Activated CD8-positive, alpha-beta T cell treated with anti-CD3 and anti-CD28 coated beads for 36 hours (primary cell): ENCODE results near the gene LYPD1. TPM values are rescaled to one million over a fixed set of nuclear protein-coding genes. Genes with fewer than 3 reads are reported as not detected.
"Not testable (repeated sequence)": the region's sequence is repeated elsewhere in the genome, so short reads cannot be mapped to it uniquely, and the experiment has no call there.

Source experiments
- ATAC-seq: fragments of 200-7000 bp; cut with Tn5 transposase; one replicate; pipeline ENCODE4 v1.10.0; 2021; ENCODE audit warnings: mild to moderate bottlenecking, moderate library complexity
- CTCF ChIA-PET: fragments of 350-600 bp; sonication (Branson Sonifier 250); formaldehyde crosslinking; loops from one replicate; lab custom pipeline; 2021; ENCODE audit warnings: antibody characterized with exemption; lab: Charles Lee
- POLR2A ChIA-PET: fragments of 350-600 bp; sonication (Branson Sonifier 250); formaldehyde crosslinking; loops from one replicate; lab custom pipeline; 2021; ENCODE audit warnings: antibody characterized with exemption; lab: Charles Lee
- DNase-seq: peaks from one replicate; pipeline ENCODE4 v3.0.0-alpha.2; 2020
- H3K27ac Mint-ChIP-seq: one replicate; pipeline ENCODE4 v1.8.0; 2021; ENCODE audit warnings: mild to moderate bottlenecking, mixed read lengths
- H3K27me3 Mint-ChIP-seq: one replicate; pipeline ENCODE4 v1.8.0; 2021; ENCODE audit warnings: mixed read lengths
- H3K36me3 Mint-ChIP-seq: one replicate; pipeline ENCODE4 v1.8.0; 2021; ENCODE audit warnings: low read depth, mixed read lengths
- H3K4me1 Mint-ChIP-seq: one replicate; pipeline ENCODE4 v1.8.0; 2021; ENCODE audit warnings: low read depth, mixed read lengths
- H3K4me3 Mint-ChIP-seq: one replicate; pipeline ENCODE4 v1.8.0; 2021; ENCODE audit warnings: mild to moderate bottlenecking, moderate library complexity, mixed read lengths
- H3K9me3 Mint-ChIP-seq: one replicate; pipeline ENCODE4 v1.8.0; 2021; ENCODE audit warnings: mixed read lengths
- CTCF ChIP-seq: fragments of 200-600 bp; IDR thresholded peaks from one replicate; pipeline ENCODE4 v1.8.0; 2022; ENCODE audit warnings: antibody characterized with exemption, mild to moderate bottlenecking
- intact Hi-C: fragments of 100-400 bp; cut with micrococcal nuclease; formaldehyde crosslinking; loops from one replicate; pipeline ENCODE4 v1.10.0; 2022
- total RNA-seq, 2 experiments: library from RNA; stranded (reverse); gene quantifications; one replicate each; pipeline ENCODE4 v1.2.3, GENCODE V29; 2021

LYPD1 gene
- total RNA-seq, 2 experiments from 2014 or later: not detected

DNA sequence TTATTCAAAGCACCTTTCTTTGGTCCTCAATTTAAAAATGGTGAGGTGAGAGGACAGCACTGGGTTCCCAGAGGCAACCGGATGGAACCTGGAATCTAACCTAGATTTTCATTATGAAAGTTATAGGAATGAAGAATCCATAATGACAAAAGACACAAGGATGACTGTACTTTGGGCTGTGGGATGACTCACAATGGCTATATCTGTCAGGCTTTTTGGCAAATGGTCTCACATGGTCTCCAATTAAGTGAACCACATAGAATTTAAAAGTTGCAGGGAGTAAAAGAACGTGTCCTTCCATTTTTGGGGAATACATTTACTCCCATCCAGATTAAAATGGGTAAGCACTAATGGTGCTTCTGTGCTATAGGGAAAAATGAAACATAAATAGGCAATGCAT lies 31.8 kb upstream of the LYPD1 start:
- Mint-ChIP-seq H3K36me3 (no peaks in the 10 kb centered on the region), H3K27ac (no peak overlapping the region), H3K4me3 (no peak overlapping the region), H3K4me1 (no peaks in the 10 kb centered on the region), H3K27me3 (no peaks in the 10 kb centered on the region), H3K9me3 (no peaks in the 10 kb centered on the region)
- POLR2A ChIA-PET: no interaction called here
- ATAC-seq (no peak), DNase-seq (no peak)
- intact Hi-C loops: no loop called here
- CTCF ChIA-PET: no interaction called here
- TF ChIP-seq CTCF: no peak

- POLR2A ChIA-PET: not testable (repeated sequence)
These were observed 29.8 kb upstream of the LYPD1 start for GRCh38 chr2:132699802-132700201.

GRCh38 chr2:132698347-132698746 lies 28.3 kb upstream of the LYPD1 start:
- intact Hi-C loops, POLR2A ChIA-PET: not testable (repeated sequence)

More at GRCh38 chr2:132699802-132700201, 29.8 kb upstream of the LYPD1 start:
- H3K9me3 Mint-ChIP-seq, CTCF ChIA-PET, H3K27ac Mint-ChIP-seq, intact Hi-C loops, ATAC-seq, H3K36me3 Mint-ChIP-seq, H3K4me1 Mint-ChIP-seq, H3K4me3 Mint-ChIP-seq, H3K27me3 Mint-ChIP-seq, DNase-seq: not testable (repeated sequence)

DNA sequence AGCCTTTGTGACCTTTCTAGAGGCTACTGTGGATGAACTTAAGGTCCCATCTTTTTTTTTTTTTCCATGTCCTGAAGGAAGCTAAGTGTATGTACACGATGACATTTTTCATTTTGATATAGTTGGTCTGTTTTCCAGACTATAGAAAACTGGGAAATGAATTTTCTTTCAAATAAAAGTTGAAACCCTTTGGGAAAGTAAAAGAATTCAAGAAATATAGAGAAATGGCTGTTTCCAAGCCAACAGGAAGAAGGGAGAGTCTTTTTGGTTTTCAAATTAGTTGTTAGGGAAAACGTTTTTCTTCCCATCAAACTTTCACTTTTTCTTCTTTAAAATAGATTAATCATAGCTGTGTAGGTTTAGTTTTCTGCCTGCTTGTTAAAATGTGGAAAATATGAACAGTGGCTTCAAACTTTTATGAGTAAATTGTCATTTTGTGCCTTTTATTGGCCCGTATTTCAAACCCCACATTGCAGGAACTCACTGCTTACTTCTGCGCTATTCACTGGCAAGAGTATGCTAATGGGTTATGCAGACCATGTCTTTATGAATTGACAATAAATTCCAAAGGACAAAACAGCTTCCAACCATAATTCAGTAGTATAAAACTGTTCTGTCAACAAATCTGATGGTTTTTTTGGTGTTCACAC lies 27.7 kb upstream of the LYPD1 start:
- intact Hi-C loops: no loop called here
- H3K27ac Mint-ChIP-seq: no peak overlapping the region
- H3K4me3 Mint-ChIP-seq: no peak overlapping the region
- no peaks in the 10 kb centered on the region for H3K4me1 Mint-ChIP-seq
- H3K36me3 Mint-ChIP-seq: no peaks in the 10 kb centered on the region
- DNase-seq (no peak), ATAC-seq (no peak)
- POLR2A ChIA-PET: no interaction called here
- TF ChIP-seq CTCF: no peak
- no peaks in the 10 kb centered on the region for H3K9me3 Mint-ChIP-seq
- H3K27me3 Mint-ChIP-seq: no peaks in the 10 kb centered on the region
- CTCF ChIA-PET: no interaction called here

More at GRCh38 chr2:132698347-132698746, 28.3 kb upstream of the LYPD1 start:
- H3K9me3 Mint-ChIP-seq, H3K36me3 Mint-ChIP-seq, H3K27ac Mint-ChIP-seq, CTCF ChIA-PET, DNase-seq, H3K4me1 Mint-ChIP-seq, H3K27me3 Mint-ChIP-seq, ATAC-seq, H3K4me3 Mint-ChIP-seq: not testable (repeated sequence)

DNA sequence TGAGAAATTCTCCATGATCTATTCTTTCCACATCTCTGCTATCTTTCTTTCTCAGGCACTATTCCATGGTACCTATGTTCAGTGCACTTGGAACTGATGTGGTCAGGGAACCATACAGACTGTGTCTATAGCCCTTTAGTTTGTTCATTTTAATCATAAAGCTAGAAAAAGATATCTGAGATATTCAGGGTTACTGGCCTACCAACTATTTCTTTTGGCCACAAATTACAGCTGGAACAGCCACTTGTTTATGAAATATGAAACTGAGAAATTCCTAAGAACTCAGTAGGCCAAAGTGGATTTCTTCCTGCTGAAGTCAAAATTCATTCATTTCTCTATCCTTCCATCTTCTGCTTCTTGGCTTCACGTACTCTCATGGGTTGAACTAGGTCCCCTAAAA lies 22.8 kb upstream of the LYPD1 start:
- ATAC-seq (no peak), DNase-seq (no peak)
- no peak for TF ChIP-seq CTCF
- ChIA-PET POLR2A (no interaction called here), CTCF (no interaction called here)
- intact Hi-C loops: no loop called here
- Mint-ChIP-seq H3K27me3 (no peaks in the 10 kb centered on the region), H3K36me3 (no peaks in the 10 kb centered on the region), H3K27ac (no peak overlapping the region), H3K4me3 (no peak overlapping the region), H3K9me3 (no peaks in the 10 kb centered on the region), H3K4me1 (no peaks in the 10 kb centered on the region)

DNA sequence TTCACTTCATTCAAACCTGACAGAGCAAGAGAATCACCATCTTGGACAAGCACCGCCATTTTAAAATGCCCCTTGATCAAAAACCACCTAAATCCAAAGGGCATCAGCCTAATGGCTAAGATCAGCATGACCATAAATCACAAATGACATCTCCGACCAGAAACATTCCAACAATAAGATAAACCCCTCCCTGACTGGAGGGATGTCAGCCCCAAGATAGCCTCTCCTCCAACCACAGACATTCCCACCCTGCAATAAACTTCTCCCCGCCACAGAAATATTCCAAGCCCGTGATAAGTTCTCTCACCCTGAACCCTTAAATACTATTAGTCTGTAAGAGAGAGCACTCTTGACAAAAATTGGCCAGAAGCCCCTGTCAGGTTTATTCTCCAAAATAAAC lies 21.6 kb upstream of the LYPD1 start:
- DNase-seq (no peak), ATAC-seq (no peak)
- intact Hi-C loops: no loop called here
- Mint-ChIP-seq H3K9me3 (no peaks in the 10 kb centered on the region), H3K36me3 (no peaks in the 10 kb centered on the region), H3K27me3 (no peaks in the 10 kb centered on the region), H3K27ac (no peak overlapping the region), H3K4me1 (no peaks in the 10 kb centered on the region), H3K4me3 (no peak overlapping the region)
- CTCF ChIA-PET: no interaction called here
- POLR2A ChIA-PET: no interaction called here
- TF ChIP-seq CTCF: no peak
